HEK293T (cell line): Measurements from ENCODE around the gene VEPH1.
A peak's percentile ranks its signal among the peaks of the same experiment; 100 is the strongest.

Experiments used
- CTCF ChIA-PET: fragments of 350-600 bp; formaldehyde crosslinking; extraction: SDS; loops from one replicate; lab custom pipeline; 2021; ENCODE audit warnings: antibody characterized with exemption, inconsistent platforms; lab: Yijun Ruan, JAX
- POLR2A ChIA-PET: fragments of 350-600 bp; formaldehyde crosslinking; extraction: SDS; loops from one replicate; lab custom pipeline; 2020; ENCODE audit warnings: antibody characterized with exemption, inconsistent platforms; lab: Yijun Ruan, JAX
- DNase-seq: peaks from one replicate; pipeline ENCODE4 v3.0.0; 2012; ENCODE audit warnings: mixed read lengths; ENCODE audit errors: extremely low spot score
- ARNT ChIP-seq: fragments of 450-650 bp; IDR thresholded peaks from 2 replicates; pipeline ENCODE4 v1.6.1; 2017; ENCODE audit warnings: mild to moderate bottlenecking
- BHLHE40 ChIP-seq: fragments of 450-650 bp; IDR thresholded peaks from 2 replicates; pipeline ENCODE4 v1.6.1; 2016; ENCODE audit warnings: mild to moderate bottlenecking, moderate library complexity, borderline replicate concordance
- CTBP1 ChIP-seq: fragments of 450-650 bp; IDR thresholded peaks from 2 replicates; pipeline ENCODE4 v1.6.1; 2016; ENCODE audit warnings: borderline replicate concordance
- ELF4 ChIP-seq: fragments of 450-650 bp; IDR thresholded peaks from 2 replicates; pipeline ENCODE4 v1.6.1; 2017; ENCODE audit warnings: antibody characterized with exemption
- FOXA1 ChIP-seq: fragments of 450-650 bp; IDR thresholded peaks from 2 replicates; pipeline ENCODE4 v1.6.1; 2016; ENCODE audit warnings: mild to moderate bottlenecking
- FOXK2 ChIP-seq: fragments of 450-650 bp; IDR thresholded peaks from 2 replicates; pipeline ENCODE4 v1.6.1; 2016; ENCODE audit warnings: mild to moderate bottlenecking
- FOXM1 ChIP-seq: fragments of 450-650 bp; IDR thresholded peaks from 2 replicates; pipeline ENCODE4 v1.6.1; 2017; ENCODE audit warnings: mild to moderate bottlenecking, borderline replicate concordance
- HDGF ChIP-seq: fragments of 450-650 bp; IDR thresholded peaks from 2 replicates; pipeline ENCODE4 v1.6.1; 2017; ENCODE audit warnings: antibody characterized with exemption, borderline replicate concordance
- L3MBTL2 ChIP-seq: fragments of 450-650 bp; conservative IDR thresholded peaks from 2 replicates; pipeline ENCODE4 v1.6.1; 2016; ENCODE audit warnings: mild to moderate bottlenecking
- LEF1 ChIP-seq: fragments of 450-650 bp; IDR thresholded peaks from 2 replicates; pipeline ENCODE4 v1.6.1; 2017; ENCODE audit warnings: mild to moderate bottlenecking, borderline replicate concordance
- NFRKB ChIP-seq: fragments of 450-650 bp; IDR thresholded peaks from 2 replicates; pipeline ENCODE4 v1.6.1; 2016; ENCODE audit warnings: mild to moderate bottlenecking, moderate library complexity
- PKNOX1 ChIP-seq: fragments of 450-650 bp; IDR thresholded peaks from 2 replicates; pipeline ENCODE4 v1.6.1; 2016
- SP1 ChIP-seq: fragments of 450-650 bp; IDR thresholded peaks from 2 replicates; pipeline ENCODE4 v1.6.1; 2017
- SUZ12 ChIP-seq: fragments of 450-650 bp; IDR thresholded peaks from 2 replicates; pipeline ENCODE4 v1.6.1; 2016; ENCODE audit warnings: mild to moderate bottlenecking
- TARDBP ChIP-seq: fragments of 450-650 bp; IDR thresholded peaks from 2 replicates; pipeline ENCODE4 v1.6.1; 2016
- ZNF384 ChIP-seq: fragments of 450-650 bp; IDR thresholded peaks from 2 replicates; pipeline ENCODE4 v1.6.1; 2016

VEPH1 gene

GRCh38 chr3:157436583-157437291, 66.5 kb downstream of the VEPH1 start, which contains the start of gene PTX3:
Gene PTX3 (plus strand): TSS chr3:157436850. CDS start chr3:157436934, 84 bp downstream.
- TF ChIP-seq ELF4 (no peak), BHLHE40 (no peak), L3MBTL2 (no peak), FOXA1 (no peak), FOXM1 (no peak), ZNF384 (no peak), TARDBP (no peak), FOXK2 (no peak), CTBP1 (no peak), SUZ12 (no peak), PKNOX1 (no peak), HDGF (no peak), LEF1 (no peak), ARNT (no peak), NFRKB (no peak), SP1 (no peak)
- ChIA-PET POLR2A (interaction anchor here (1.1 kb wide), 3 partner anchors 28 to 261 kb away, joined by 3 to 4 read pairs (median 3); no protein-coding TSS in a partner anchor), CTCF (interaction anchor here (0.7 to 0.8 kb wide), 2 partner anchors 66 to 1381 kb away, joined by 3 to 5 read pairs; partner anchors contain the start of gene VEPH1)
- peak; percentile 30 for DNase-seq

GRCh38 chr3:157429708-157430107, 73.5 kb downstream of the VEPH1 start:
- DNase-seq, result no peak
- ChIA-PET POLR2A (no interaction called here), CTCF (no interaction called here)
- TF ChIP-seq SP1 (no peak), FOXM1 (no peak), SUZ12 (no peak), PKNOX1 (no peak), TARDBP (no peak), NFRKB (no peak), CTBP1 (no peak), FOXA1 (no peak), ARNT (no peak), BHLHE40 (no peak), FOXK2 (no peak), HDGF (no peak), LEF1 (no peak), ELF4 (no peak), L3MBTL2 (no peak), ZNF384 (no peak)

- ChIA-PET CTCF (no interaction called here), POLR2A (no interaction called here)
- DNase-seq, result no peak
- TF ChIP-seq ELF4, result no peak
Observed at GRCh38 chr3:157428853-157429252, 74.4 kb downstream of the VEPH1 start.

GRCh38 chr3:157427901-157428300, 75.3 kb downstream of the VEPH1 start:
- ChIA-PET POLR2A (no interaction called here), CTCF (no interaction called here)
- no peak for DNase-seq
- TF ChIP-seq NFRKB, result no peak
- TF ChIP-seq TARDBP, result no peak
- no peak for TF ChIP-seq ZNF384
- no peak for TF ChIP-seq L3MBTL2

GRCh38 chr3:157423337-157423736, 79.9 kb downstream of the VEPH1 start:
- CTCF ChIA-PET, result no interaction called here
- POLR2A ChIA-PET, result no interaction called here
- TF ChIP-seq CTBP1 (no peak), SP1 (no peak), ZNF384 (no peak), TARDBP (no peak), PKNOX1 (no peak), LEF1 (no peak), L3MBTL2 (no peak), HDGF (no peak)
- no peak for DNase-seq

GRCh38 chr3:157420606-157421130, 82.5 kb downstream of the VEPH1 start:
- TF ChIP-seq PKNOX1, result no peak
- no peak for TF ChIP-seq SUZ12
- no peak for TF ChIP-seq ARNT
- ChIA-PET POLR2A (no interaction called here), CTCF (no interaction called here)
- DNase-seq, result no peak
